Loucy (cell line): Measurements from ENCODE around the gene PLAC1.

Source experiments
- CTCF ChIP-seq: fragments of 200-600 bp; sonication (generic); conservative IDR thresholded peaks from 2 replicates; pipeline ENCODE4 v1.5.1; 2014; ENCODE audit warnings: mild to moderate bottlenecking, antibody characterized with exemption, low read length
- EZH2phosphoT487 ChIP-seq: fragments of 200-600 bp; IDR thresholded peaks from 2 replicates; pipeline ENCODE4 v1.6.1; 2018; ENCODE audit warnings: antibody characterized with exemption, mild to moderate bottlenecking, moderate library complexity, borderline replicate concordance

- no peak for TF ChIP-seq CTCF
- no peak for TF ChIP-seq EZH2phosphoT487
Observed at GRCh38 chrX:134599184-134599914, 58.9 kb downstream of the PLAC1 start.
